ENCODE data around the gene ANKRD40.

The ANKRD40 gene

GRCh38 chr17:50660042-50660886, 47.5 kb downstream of the ANKRD40 start:
- H3K4me3 Mint-ChIP-seq = no peak overlapping the region
- no peaks in the 10 kb centered on the region for H3K9me3 Mint-ChIP-seq
- H3K4me1 Mint-ChIP-seq (ENCODE audit: low read depth) = peaks cover 26% of the 10 kb centered on the region
- H3K27ac Mint-ChIP-seq = no peak overlapping the region
- H3K27me3 Mint-ChIP-seq (ENCODE audit: low read depth) = no peaks in the 10 kb centered on the region
- H3K36me3 Mint-ChIP-seq (ENCODE audit: low read depth) = no peaks in the 10 kb centered on the region

- Mint-ChIP-seq H3K27ac (no peak overlapping the region), H3K27me3 (ENCODE audit: low read depth) (no peaks in the 10 kb centered on the region), H3K4me3 (no peak overlapping the region), H3K36me3 (ENCODE audit: low read depth) (no peaks in the 10 kb centered on the region), H3K4me1 (ENCODE audit: low read depth) (peaks cover 26% of the 10 kb centered on the region), H3K9me3 (no peaks in the 10 kb centered on the region)
These were observed 48.5 kb downstream of the ANKRD40 start for GRCh38 chr17:50659179-50659578.

- Mint-ChIP-seq H3K36me3 (ENCODE audit: low read depth) (no peaks in the 10 kb centered on the region), H3K4me1 (ENCODE audit: low read depth) (peaks cover 21% of the 10 kb centered on the region), H3K27me3 (ENCODE audit: low read depth) (no peaks in the 10 kb centered on the region), H3K9me3 (no peaks in the 10 kb centered on the region), H3K27ac (no peak overlapping the region), H3K4me3 (no peak overlapping the region)
These were observed 49.1 kb downstream of the ANKRD40 start for GRCh38 chr17:50658616-50659015.

- H3K36me3 Mint-ChIP-seq (ENCODE audit: low read depth) = no peaks in the 10 kb centered on the region
- H3K27me3 Mint-ChIP-seq (ENCODE audit: low read depth) = no peaks in the 10 kb centered on the region
- no peak overlapping the region for H3K4me3 Mint-ChIP-seq
- H3K9me3 Mint-ChIP-seq = no peaks in the 10 kb centered on the region
- peaks cover 18% of the 10 kb centered on the region for H3K4me1 Mint-ChIP-seq (ENCODE audit: low read depth)
- H3K27ac Mint-ChIP-seq = no peak overlapping the region
These were observed 50.1 kb downstream of the ANKRD40 start for GRCh38 chr17:50657627-50658026.

GRCh38 chr17:50657054-50657453, 50.7 kb downstream of the ANKRD40 start:
- Mint-ChIP-seq H3K4me3 (no peak overlapping the region), H3K27me3 (ENCODE audit: low read depth) (peaks cover 2% of the 10 kb centered on the region), H3K9me3 (no peaks in the 10 kb centered on the region), H3K36me3 (ENCODE audit: low read depth) (no peaks in the 10 kb centered on the region), H3K27ac (no peak overlapping the region), H3K4me1 (ENCODE audit: low read depth) (peaks cover 16% of the 10 kb centered on the region)

- Mint-ChIP-seq H3K9me3 (no peaks in the 10 kb centered on the region), H3K4me1 (ENCODE audit: low read depth) (peaks cover 11% of the 10 kb centered on the region), H3K27ac (no peak overlapping the region), H3K27me3 (ENCODE audit: low read depth) (peaks cover 5% of the 10 kb centered on the region), H3K4me3 (no peak overlapping the region), H3K36me3 (ENCODE audit: low read depth) (no peaks in the 10 kb centered on the region)
These were observed 51.2 kb downstream of the ANKRD40 start for GRCh38 chr17:50656509-50656908.

- Mint-ChIP-seq H3K9me3 (no peaks in the 10 kb centered on the region), H3K4me1 (ENCODE audit: low read depth) (no peaks in the 10 kb centered on the region), H3K27ac (no peak overlapping the region), H3K27me3 (ENCODE audit: low read depth) (peaks cover 11% of the 10 kb centered on the region), H3K36me3 (ENCODE audit: low read depth) (no peaks in the 10 kb centered on the region), H3K4me3 (no peak overlapping the region)
These were observed 54.0 kb downstream of the ANKRD40 start for GRCh38 chr17:50653738-50654137.

GRCh38 chr17:50651661-50652060, 56.1 kb downstream of the ANKRD40 start:
- no peak overlapping the region for H3K4me3 Mint-ChIP-seq
- H3K9me3 Mint-ChIP-seq = no peaks in the 10 kb centered on the region
- no peaks in the 10 kb centered on the region for H3K4me1 Mint-ChIP-seq (ENCODE audit: low read depth)
- H3K36me3 Mint-ChIP-seq (ENCODE audit: low read depth) = no peaks in the 10 kb centered on the region
- no peak overlapping the region for H3K27ac Mint-ChIP-seq
- H3K27me3 Mint-ChIP-seq (ENCODE audit: low read depth) = peaks cover 24% of the 10 kb centered on the region

- H3K27ac Mint-ChIP-seq = no peak overlapping the region
These were observed 58.4 kb downstream of the ANKRD40 start for GRCh38 chr17:50649042-50649908.

GRCh38 chr17:50647187-50647586, 60.5 kb downstream of the ANKRD40 start:
- no peaks in the 10 kb centered on the region for H3K9me3 Mint-ChIP-seq
- H3K36me3 Mint-ChIP-seq (ENCODE audit: low read depth) = no peaks in the 10 kb centered on the region
- H3K4me3 Mint-ChIP-seq = no peak overlapping the region
- H3K27me3 Mint-ChIP-seq (ENCODE audit: low read depth) = peaks cover 30% of the 10 kb centered on the region
- H3K27ac Mint-ChIP-seq = no peak overlapping the region
- H3K4me1 Mint-ChIP-seq (ENCODE audit: low read depth) = no peaks in the 10 kb centered on the region

More at GRCh38 chr17:50649042-50649908, 58.4 kb downstream of the ANKRD40 start:
- peaks cover 30% of the 10 kb centered on the region for H3K27me3 Mint-ChIP-seq (ENCODE audit: low read depth)
- H3K4me1 Mint-ChIP-seq (ENCODE audit: low read depth) = no peaks in the 10 kb centered on the region
- H3K36me3 Mint-ChIP-seq (ENCODE audit: low read depth) = no peaks in the 10 kb centered on the region
- H3K9me3 Mint-ChIP-seq = no peaks in the 10 kb centered on the region
- H3K4me3 Mint-ChIP-seq = no peak overlapping the region

- H3K9me3 Mint-ChIP-seq = no peaks in the 10 kb centered on the region
- peaks cover 26% of the 10 kb centered on the region for H3K27me3 Mint-ChIP-seq (ENCODE audit: low read depth)
- H3K36me3 Mint-ChIP-seq (ENCODE audit: low read depth) = no peaks in the 10 kb centered on the region
- no peak overlapping the region for H3K4me3 Mint-ChIP-seq
- H3K4me1 Mint-ChIP-seq (ENCODE audit: low read depth) = no peaks in the 10 kb centered on the region
- no peak overlapping the region for H3K27ac Mint-ChIP-seq
These were observed 61.7 kb downstream of the ANKRD40 start for GRCh38 chr17:50645748-50646682.
